K562 (cell line): ENCODE measurements around the gene OR1E2.

ENCODE experiments used
- ARID3A ChIP-seq: IDR thresholded peaks from 2 replicates; pipeline ENCODE4 v1.6.1; 2012; ENCODE audit warnings: low read depth, low read length, improper control_type of control experiment, borderline replicate concordance
- BCLAF1 ChIP-seq, 2 experiments: fragments of 450-650 bp in 1 of 2; IDR thresholded peaks; 2 replicates each; pipeline ENCODE4 v1.6.1; 2011 to 2017; ENCODE audit warnings: low read depth in 2 of 2, antibody characterized with exemption in 1 of 2, borderline replicate concordance in 1 of 2, low read length in 1 of 2, mild to moderate bottlenecking in 1 of 2, mixed read lengths in 1 of 2; ENCODE audit not compliant: control insufficient read depth in 1 of 2
- ELF4 ChIP-seq: fragments of 450-650 bp; formaldehyde crosslinking; IDR thresholded peaks from 2 replicates; pipeline ENCODE4 v1.4.0; 2022; ENCODE audit warnings: missing genetic modification characterization
- JUND ChIP-seq, 2 experiments: IDR thresholded peaks; 2 replicates in 1 of 2; 3 replicates in 1 of 2; pipeline ENCODE4 v1.6.1; 2011; ENCODE audit warnings: borderline replicate concordance in 2 of 2, low read depth in 2 of 2, low read length in 2 of 2, improper control_type of control experiment in 1 of 2, missing biosample characterization in 1 of 2, missing genetic modification characterization in 1 of 2, missing genetic modification reagents in 1 of 2
- MYNN ChIP-seq, 2 experiments: sonication (generic); formaldehyde crosslinking in 1 of 2; IDR thresholded peaks; 2 replicates each; pipeline versions ENCODE4 v1.5.0 to v1.6.1; 2016 to 2020; ENCODE audit warnings: antibody characterized with exemption in 1 of 2, missing genetic modification reagents in 1 of 2
- RNF219 ChIP-seq: fragments of 250-450 bp; sonication (Bioruptor Pico); IDR thresholded peaks from 2 replicates; pipeline ENCODE4 v1.5.0; 2022; ENCODE audit warnings: mild to moderate bottlenecking
- SIN3A ChIP-seq, 2 experiments: fragments of 150-350 bp in 1 of 2; IDR thresholded peaks; 2 replicates each; pipeline ENCODE4 v1.6.1; 2011 to 2016; ENCODE audit warnings: borderline replicate concordance in 2 of 2, low read depth in 2 of 2, low read length in 2 of 2, mild to moderate bottlenecking in 2 of 2, moderate library complexity in 2 of 2; ENCODE audit not compliant: control insufficient read depth in 1 of 2
- ZNF280A ChIP-seq: fragments of 450-650 bp; IDR thresholded peaks from 2 replicates; pipeline ENCODE4 v1.6.1; 2018; ENCODE audit warnings: mild to moderate bottlenecking, low read depth; ENCODE audit not compliant: partially characterized antibody

GRCh38 chr17:3438368-3438767 is 4.7 kb upstream of the OR1E2 start:
- TF ChIP-seq ZNF280A (no peak), BCLAF1 (IDR thresholded peaks at IDR 0.05; ENCODE audit: borderline replicate concordance in 1 of 2, control insufficient read depth in 1 of 2, low read depth in 2 of 2, low read length in 1 of 2) (no peak), JUND (IDR thresholded peaks at IDR 0.05; ENCODE audit: borderline replicate concordance, low read depth, low read length) (no peak), JUND (tag; IDR thresholded peaks at IDR 0.05; ENCODE audit: borderline replicate concordance, low read depth, low read length) (no peak), ELF4 (CRISPR knock-in tag) (no peak), SIN3A (IDR thresholded peaks at IDR 0.05; ENCODE audit: borderline replicate concordance in 2 of 2, control insufficient read depth in 1 of 2, low read depth in 2 of 2, low read length in 2 of 2) (no peak), MYNN (IDR thresholded peaks at IDR 0.05) (no peak), MYNN (CRISPR knock-in tag; IDR thresholded peaks at IDR 0.05) (no peak), ARID3A (no peak), RNF219 (CRISPR knock-in tag) (no peak)
